Pancreas (tissue), 10 donors: ENCODE results near the gene PAX7. TPM values are rescaled to one million over a fixed set of nuclear protein-coding genes. Genes with fewer than 3 reads are reported as not detected.

Source experiments
- ATAC-seq, 4 donors: fragments of 200-7000 bp; cut with Tn5 transposase; one replicate each; pipeline versions ENCODE4 v1.8.0 to v1.9.1; 2020; ENCODE audit warnings: mild to moderate bottlenecking in 4 of 4, moderate library complexity in 4 of 4
- DNase-seq, 6 donors: peaks; one replicate each; pipeline ENCODE4 v3.0.0-alpha.2; 2020
- FAIRE-seq: peaks from 2 replicates; lab custom pipeline; 2012; peaks lifted over from hg19 to GRCh38; lab: Jason Lieb, UNC
- H3K27ac ChIP-seq, 4 donors: fragments of 200-600 bp; sonication (generic); 1 replicate in 3 of 4; 2 replicates in 1 of 4; pipeline versions ENCODE4 v1.5.0 to v1.8.0; 2020
- H3K27me3 ChIP-seq, 4 donors: fragments of 200-600 bp; one replicate each; pipeline ENCODE4 v1.8.0; 2021
- H3K36me3 ChIP-seq, 3 donors: fragments of 200-600 bp; sonication (generic) in 1 of 3; one replicate each; pipeline versions ENCODE4 v1.5.0 to v1.8.0; 2020 to 2021
- H3K4me1 ChIP-seq, 3 donors: fragments of 200-600 bp; one replicate each; pipeline ENCODE4 v1.8.0; 2021
- H3K4me3 ChIP-seq, 4 donors: fragments of 200-600 bp; sonication (generic) in 2 of 4; one replicate each; pipeline versions ENCODE4 v1.5.0 to v1.8.0; 2020 to 2021
- H3K9me3 ChIP-seq, 4 donors: fragments of 200-600 bp; one replicate each; pipeline ENCODE4 v1.8.0; 2021
- WGBS, 2 donors: extraction: QIAGEN DNeasy Blood & Tissue Kit; methylation state at CpG; one replicate each; pipeline ENCODE4 v1.1.7; 2013; 5-methylcytosine and 5-hydroxymethylcytosine counted together
- intact Hi-C, 3 donors: fragments of 100-400 bp; cut with DNase I; formaldehyde crosslinking; loops; one replicate each; pipeline versions ENCODE4 v1.11.1 to v1.14.2; 2022
- polyA plus RNA-seq, 2 donors: library from polyadenylated mRNA; stranded (reverse); fragments of 200-250 nt; gene quantifications; one replicate each; pipeline ENCODE4 v1.2.3, GENCODE V29; 2013
- total RNA-seq, 6 donors: library from RNA; stranded (reverse); fragmentation: NEBNext Ultra II Directional in 4 of 6; extraction: Animal tissue kit (Norgen Biotek cat#: 25700) in 4 of 6; gene quantifications; one replicate each; pipeline versions ENCODE4 v1.2.1 to v1.2.4, GENCODE V29; 2021 to 2023
- TF ChIP-seq, protein P1 (sequence below), 4 donors: fragments of 200-600 bp; sonication (generic) in 3 of 4; IDR thresholded peaks; one replicate each; pipeline versions ENCODE4 v1.5.0 to v1.8.0; 2021; ENCODE audit warnings: antibody characterized with exemption in 4 of 4
- donor health status: healthy with polysubstance abuse.
- donor health status: DM: no; HTN: no; CAD: no; lungs with moderate emphysema.
- donor health status: DM: no; HTN: no; CAD: no.
- donor health status: control.
- donor health status: control.
- donor health status: Bipolar disorder and iron deficiency.
- donor health status: DM: yes; HTN: yes; CAD: no.
- donor health status: DM: no; HTN: no; CAD: no.
- donor health status: DM: no; HTN: no; CAD: no.
- donor health status: DM: yes; HTN: yes; CAD: no.

The PAX7 gene
- total and polyA plus RNA-seq, 8 donors: not detected

- no peak for ATAC-seq
- TF ChIP-seq, protein P1, sequence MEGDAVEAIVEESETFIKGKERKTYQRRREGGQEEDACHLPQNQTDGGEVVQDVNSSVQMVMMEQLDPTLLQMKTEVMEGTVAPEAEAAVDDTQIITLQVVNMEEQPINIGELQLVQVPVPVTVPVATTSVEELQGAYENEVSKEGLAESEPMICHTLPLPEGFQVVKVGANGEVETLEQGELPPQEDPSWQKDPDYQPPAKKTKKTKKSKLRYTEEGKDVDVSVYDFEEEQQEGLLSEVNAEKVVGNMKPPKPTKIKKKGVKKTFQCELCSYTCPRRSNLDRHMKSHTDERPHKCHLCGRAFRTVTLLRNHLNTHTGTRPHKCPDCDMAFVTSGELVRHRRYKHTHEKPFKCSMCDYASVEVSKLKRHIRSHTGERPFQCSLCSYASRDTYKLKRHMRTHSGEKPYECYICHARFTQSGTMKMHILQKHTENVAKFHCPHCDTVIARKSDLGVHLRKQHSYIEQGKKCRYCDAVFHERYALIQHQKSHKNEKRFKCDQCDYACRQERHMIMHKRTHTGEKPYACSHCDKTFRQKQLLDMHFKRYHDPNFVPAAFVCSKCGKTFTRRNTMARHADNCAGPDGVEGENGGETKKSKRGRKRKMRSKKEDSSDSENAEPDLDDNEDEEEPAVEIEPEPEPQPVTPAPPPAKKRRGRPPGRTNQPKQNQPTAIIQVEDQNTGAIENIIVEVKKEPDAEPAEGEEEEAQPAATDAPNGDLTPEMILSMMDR (IDR thresholded peaks at IDR 0.05): no peak
- H3K27ac ChIP-seq: no peak overlapping the region
Measured at GRCh38 chr1:18670121-18670867, 39.6 kb downstream of the PAX7 start.

GRCh38 chr1:18670868-18671225 lies 40.2 kb downstream of the PAX7 start:
- intact Hi-C loops: no loop called here
- TF ChIP-seq, protein P1 (IDR thresholded peaks at IDR 0.05): no peak
- Histone ChIP-seq H3K27ac (no peak overlapping the region), H3K9me3 (no peaks in the 10 kb centered on the region), H3K4me3 (no peak overlapping the region), H3K27me3 (no peaks in the 10 kb centered on the region), H3K4me1 (no peaks in the 10 kb centered on the region), H3K36me3 (no peaks in the 10 kb centered on the region)
- FAIRE-seq (no peak), ATAC-seq (no peak), DNase-seq (no peak)
- WGBS, 2 donors: 80 to 86% methylated on average over 5 of the region's 5 CpGs

More at GRCh38 chr1:18670121-18670867, 39.6 kb downstream of the PAX7 start:
- Histone ChIP-seq H3K4me1 (no peaks in the 10 kb centered on the region), H3K9me3 (no peaks in the 10 kb centered on the region), H3K27me3 (no peaks in the 10 kb centered on the region), H3K4me3 (no peak overlapping the region), H3K36me3 (no peaks in the 10 kb centered on the region)
- FAIRE-seq (no peak), DNase-seq (no peak)
- 78 to 88% methylated on average over 13 of the region's 13 CpGs for WGBS, 2 donors
- intact Hi-C loops: no loop called here

GRCh38 chr1:18673976-18674375 lies 43.3 kb downstream of the PAX7 start:
- WGBS, 2 donors: 29 to 44% methylated on average over 5 of the region's 5 CpGs
- no peak overlapping the region for H3K4me3 ChIP-seq
- H3K27me3 ChIP-seq: no peaks in the 10 kb centered on the region
- H3K4me1 ChIP-seq: no peaks in the 10 kb centered on the region
- H3K9me3 ChIP-seq: no peaks in the 10 kb centered on the region
- FAIRE-seq (no peak), DNase-seq (no peak), ATAC-seq (no peak)
- no peak overlapping the region for H3K27ac ChIP-seq
- TF ChIP-seq, protein P1 (IDR thresholded peaks at IDR 0.05): no peak
- H3K36me3 ChIP-seq: no peaks in the 10 kb centered on the region
- intact Hi-C loops: no loop called here

DNA sequence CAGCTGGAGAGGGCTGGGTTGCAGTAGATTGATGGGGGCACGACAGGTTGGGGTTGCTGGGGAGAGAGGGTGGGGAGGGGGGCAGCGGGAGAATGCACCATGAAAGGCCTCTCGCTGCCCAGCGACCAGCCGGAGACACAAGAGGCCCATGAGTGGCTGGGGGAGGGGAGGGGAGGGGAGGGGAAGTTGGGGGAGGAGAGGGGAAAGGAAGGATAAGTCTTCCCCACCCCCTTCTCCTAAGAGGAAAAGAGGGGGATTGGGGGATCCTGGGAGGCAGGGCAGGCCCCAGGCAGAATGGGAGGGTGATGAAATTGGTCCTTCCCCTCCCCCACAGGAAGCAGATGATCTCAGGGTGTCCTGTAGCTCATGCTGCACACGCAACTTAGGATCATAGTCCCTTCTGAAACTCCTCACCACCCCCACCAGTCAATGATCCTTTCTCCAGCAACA lies 45.7 kb downstream of the PAX7 start:
- H3K9me3 ChIP-seq: no peaks in the 10 kb centered on the region
- H3K4me1 ChIP-seq: no peaks in the 10 kb centered on the region
- DNase-seq (no peak), FAIRE-seq (no peak), ATAC-seq (no peak)
- WGBS, 2 donors: 18 to 22% methylated on average over 6 of the region's 6 CpGs
- no peak overlapping the region for H3K27ac ChIP-seq
- intact Hi-C loops: no loop called here
- TF ChIP-seq, protein P1 (IDR thresholded peaks at IDR 0.05): no peak
- H3K27me3 ChIP-seq: no peaks in the 10 kb centered on the region
- H3K36me3 ChIP-seq: no peaks in the 10 kb centered on the region
- H3K4me3 ChIP-seq: no peak overlapping the region

DNA sequence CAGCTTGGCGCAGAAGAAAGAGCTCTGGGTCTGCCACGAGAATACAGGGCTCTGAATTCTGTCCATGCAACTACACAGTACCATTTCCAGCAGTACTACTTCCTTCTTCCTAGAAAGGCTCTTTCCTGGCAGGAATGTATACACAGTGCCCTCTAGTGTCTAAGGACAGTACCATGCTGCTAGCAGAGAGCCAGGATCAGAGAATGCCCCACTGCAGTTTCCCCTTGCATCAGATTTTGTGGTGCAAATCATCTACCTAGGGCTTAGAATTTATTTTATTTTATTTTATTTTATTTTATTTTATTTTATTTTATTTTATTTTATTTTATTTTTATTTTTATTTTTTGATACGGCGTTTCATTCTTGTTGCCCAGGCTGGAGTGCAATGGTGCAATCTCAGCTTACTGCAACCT lies 50.8 kb downstream of the PAX7 start:
- Histone ChIP-seq H3K4me3 (no peak overlapping the region), H3K4me1 (no peaks in the 10 kb centered on the region), H3K9me3 (no peaks in the 10 kb centered on the region), H3K36me3 (no peaks in the 10 kb centered on the region), H3K27me3 (no peaks in the 10 kb centered on the region), H3K27ac (no peak overlapping the region)
- WGBS, 2 donors: 60 to 64% methylated on average over 4 of the region's 4 CpGs
- intact Hi-C loops: no loop called here
- ATAC-seq (peak in 3 of 4 donors; percentile 55 to 71 (median 59)), FAIRE-seq (no peak), DNase-seq (no peak)
- TF ChIP-seq, protein P1 (IDR thresholded peaks at IDR 0.05): peak; percentile 20 to 45 (median 30)
